Sigmoid colon (tissue), 4 donors: ENCODE results near the gene IL10RA.

Experiments used
- POLR2AphosphoS5 ChIP-seq, 4 donors: sonication (generic); formaldehyde crosslinking; IDR thresholded peaks; one replicate each; pipeline ENCODE4 v1.6.1; 2017; ENCODE audit warnings: antibody characterized with exemption in 4 of 4
- TF ChIP-seq, protein P1 (sequence below), 4 experiments: fragments of 450-650 bp in 3 of 4; fragments of 200-600 bp in 1 of 4; IDR thresholded peaks; one replicate each; pipeline ENCODE4 v1.5.1; 2016 to 2019; ENCODE audit warnings: antibody characterized with exemption in 4 of 4, mild to moderate bottlenecking in 3 of 4, moderate library complexity in 2 of 4

DNA sequence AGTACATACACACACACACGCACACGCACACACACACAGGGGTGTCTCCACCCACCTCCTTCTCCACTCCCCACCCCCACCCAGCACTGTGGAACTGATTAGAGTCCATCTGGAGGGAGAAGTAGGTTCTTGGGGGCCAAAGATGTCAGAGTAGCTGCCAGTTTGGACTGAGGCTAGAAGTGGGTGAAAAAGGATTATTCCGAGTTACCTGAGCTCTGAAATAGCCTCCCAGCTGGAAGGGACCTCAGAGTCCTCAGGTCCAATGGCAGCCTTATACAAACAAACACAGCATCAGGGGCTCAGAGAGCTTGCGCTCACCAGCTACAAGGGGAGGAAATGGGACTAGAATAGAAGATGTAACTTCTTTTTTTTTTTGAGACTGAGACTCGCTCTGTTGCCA is 20.8 kb downstream of the IL10RA start:
- TF ChIP-seq, protein P1, sequence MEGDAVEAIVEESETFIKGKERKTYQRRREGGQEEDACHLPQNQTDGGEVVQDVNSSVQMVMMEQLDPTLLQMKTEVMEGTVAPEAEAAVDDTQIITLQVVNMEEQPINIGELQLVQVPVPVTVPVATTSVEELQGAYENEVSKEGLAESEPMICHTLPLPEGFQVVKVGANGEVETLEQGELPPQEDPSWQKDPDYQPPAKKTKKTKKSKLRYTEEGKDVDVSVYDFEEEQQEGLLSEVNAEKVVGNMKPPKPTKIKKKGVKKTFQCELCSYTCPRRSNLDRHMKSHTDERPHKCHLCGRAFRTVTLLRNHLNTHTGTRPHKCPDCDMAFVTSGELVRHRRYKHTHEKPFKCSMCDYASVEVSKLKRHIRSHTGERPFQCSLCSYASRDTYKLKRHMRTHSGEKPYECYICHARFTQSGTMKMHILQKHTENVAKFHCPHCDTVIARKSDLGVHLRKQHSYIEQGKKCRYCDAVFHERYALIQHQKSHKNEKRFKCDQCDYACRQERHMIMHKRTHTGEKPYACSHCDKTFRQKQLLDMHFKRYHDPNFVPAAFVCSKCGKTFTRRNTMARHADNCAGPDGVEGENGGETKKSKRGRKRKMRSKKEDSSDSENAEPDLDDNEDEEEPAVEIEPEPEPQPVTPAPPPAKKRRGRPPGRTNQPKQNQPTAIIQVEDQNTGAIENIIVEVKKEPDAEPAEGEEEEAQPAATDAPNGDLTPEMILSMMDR (IDR thresholded peaks at IDR 0.05), result no peak
- TF ChIP-seq POLR2AphosphoS5 (IDR thresholded peaks at IDR 0.05), result no peak
